GM12892 (cell line): ENCODE measurements around the gene NACA2.

Source experiments
- POLR2A ChIP-seq: IDR thresholded peaks from 2 replicates; pipeline ENCODE4 v1.6.1; 2011; ENCODE audit warnings: low read depth, low read length, control low read depth
- TAF1 ChIP-seq: IDR thresholded peaks from 2 replicates; pipeline ENCODE4 v1.6.1; 2011; ENCODE audit warnings: low read depth, mild to moderate bottlenecking, control low read depth, low read length, borderline replicate concordance

DNA sequence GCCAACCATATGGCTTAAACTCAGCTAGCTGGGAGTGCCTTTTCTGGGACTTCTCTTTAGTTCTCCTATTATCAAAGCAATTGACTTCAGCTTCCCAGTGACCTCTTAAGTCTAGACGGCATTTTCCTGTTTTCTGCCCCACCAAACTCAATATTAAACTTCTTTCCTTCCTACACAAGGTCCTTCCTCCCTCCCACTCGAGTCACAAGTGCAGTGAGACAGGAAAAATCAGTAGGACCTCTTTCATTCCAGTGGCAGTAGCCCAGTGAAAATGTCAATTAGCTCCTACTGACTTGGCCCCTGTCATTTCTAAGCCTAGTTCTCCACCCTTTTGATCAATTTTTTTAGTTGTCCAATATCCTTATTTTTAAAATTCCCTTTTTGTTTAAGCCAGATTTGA, 9.6 kb upstream of the NACA2 start:
- TF ChIP-seq POLR2A (no peak), TAF1 (no peak)
